Right lobe of liver (tissue), 6 donors: ENCODE data around the gene TMEM53. TPM values are rescaled to one million over a fixed set of nuclear protein-coding genes. Genes with fewer than 3 reads are reported as not detected.

Experiments used
- ATAC-seq, 4 donors: fragments of 200-7000 bp; cut with Tn5 transposase; one replicate each; pipeline ENCODE4 v1.9.1; 2020; ENCODE audit warnings: mild to moderate bottlenecking in 4 of 4, moderate library complexity in 4 of 4
- DNase-seq, 3 donors: peaks; one replicate each; pipeline ENCODE4 v3.0.0-alpha.2; 2020
- H3K27ac ChIP-seq, 3 donors: fragments of 200-600 bp; one replicate each; pipeline ENCODE4 v1.8.0; 2022
- H3K27me3 ChIP-seq, 2 donors: fragments of 200-600 bp; one replicate each; pipeline ENCODE4 v1.8.0; 2022
- H3K36me3 ChIP-seq, 4 donors: fragments of 200-600 bp; sonication (generic) in 1 of 4; one replicate each; pipeline versions ENCODE4 v1.5.1 to v1.8.0; 2017 to 2022; ENCODE audit warnings: control low read depth in 1 of 4
- H3K4me1 ChIP-seq, 4 donors: fragments of 200-600 bp; sonication (generic) in 1 of 4; one replicate each; pipeline versions ENCODE4 v1.5.1 to v1.8.0; 2017 to 2022; ENCODE audit warnings: control low read depth in 1 of 4
- H3K4me3 ChIP-seq, 3 donors: fragments of 200-600 bp; one replicate each; pipeline ENCODE4 v1.8.0; 2022
- H3K9me3 ChIP-seq, 4 donors: fragments of 200-600 bp; sonication (generic) in 1 of 4; one replicate each; pipeline versions ENCODE4 v1.5.1 to v1.8.0; 2017 to 2022; ENCODE audit warnings: control low read depth in 1 of 4
- POLR2A ChIP-seq: fragments of 450-650 bp; IDR thresholded peaks from one replicate; pipeline ENCODE4 v1.6.1; 2017; ENCODE audit warnings: antibody characterized with exemption, mild to moderate bottlenecking
- WGBS: methylation state at CpG from one replicate; pipeline ENCODE4 v1.1.6; 2018; ENCODE audit warnings: low coverage, low lambda C conversion rate; ENCODE audit not compliant: insufficient coverage; ENCODE audit errors: missing lambda C conversion rate; 5-methylcytosine and 5-hydroxymethylcytosine counted together
- intact Hi-C, 2 donors: fragments of 100-400 bp; cut with DNase I; formaldehyde crosslinking; loops; one replicate each; pipeline versions ENCODE4 v1.11.2 to v1.14.1; 2022
- small RNA-seq, 2 experiments: library from RNA; depleted of rRNA; stranded (forward); fragments of <200 nt; gene quantifications; one replicate each; pipeline ENCODE3, GENCODE V24; 2016
- total RNA-seq, 6 experiments: library from RNA; depleted of rRNA in 2 of 6; stranded (reverse); fragments of >200 nt in 2 of 6; fragmentation: NEBNext Ultra II Directional in 3 of 6; extraction: Animal tissue kit (Norgen Biotek cat#: 25700) in 3 of 6; gene quantifications; one replicate each; pipeline versions ENCODE4 v1.1.0 to v1.2.4, GENCODE V29; 2016 to 2023
- TF ChIP-seq, protein P1 (sequence below), 4 donors: fragments of 200-600 bp in 3 of 4; fragments of 450-650 bp in 1 of 4; IDR thresholded peaks; one replicate each; pipeline versions ENCODE4 v1.5.1 to v1.8.0; 2016 to 2022; ENCODE audit warnings: antibody characterized with exemption in 4 of 4, mild to moderate bottlenecking in 2 of 4
- donor health status: DM: no; HTN: yes; CAD: no.
- donor health status: DM: no; HTN: no; CAD: no.
- donor health status: DM: no; HTN: no; CAD: no.
- donor health status: DM: no; HTN: yes; CAD: no.
- donor health status: DM: no; HTN: yes; CAD: no.

Gene TMEM53
- total RNA-seq, 6 experiments from 2014 or later = 15.8 to 31.0 (median 24.5) TPM

DNA sequence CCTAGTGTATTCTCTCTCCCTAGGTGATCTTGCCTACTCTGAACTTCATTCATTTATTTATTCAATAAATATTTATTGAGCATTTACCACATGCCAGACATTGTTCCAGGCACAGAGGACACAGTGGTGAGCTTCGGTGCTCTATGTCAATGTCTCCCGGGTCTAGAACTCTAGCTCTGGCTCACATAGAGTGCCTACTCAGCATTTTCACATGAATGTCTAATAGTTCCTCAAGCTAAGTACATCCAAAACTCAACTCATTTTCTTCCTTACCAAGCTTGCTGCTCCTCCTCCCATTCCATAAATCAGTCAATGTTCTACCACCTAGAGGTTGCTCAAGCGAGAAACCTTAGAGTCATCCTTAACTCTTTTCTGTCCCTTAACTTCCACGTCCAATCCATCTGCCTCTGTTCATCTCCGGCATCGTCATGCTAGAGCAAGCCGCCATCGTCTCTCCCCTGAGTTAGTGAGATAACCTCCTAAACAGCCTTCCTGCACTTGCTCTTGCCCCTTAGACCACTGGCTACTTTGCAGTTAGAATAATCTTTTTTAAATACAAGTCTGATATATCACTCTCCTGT lies 67.5 kb downstream of the TMEM53 start:
- H3K9me3 ChIP-seq = no peaks in the 10 kb centered on the region
- no peak overlapping the region for H3K4me3 ChIP-seq
- no peak overlapping the region for H3K27ac ChIP-seq
- TF ChIP-seq, protein P1, sequence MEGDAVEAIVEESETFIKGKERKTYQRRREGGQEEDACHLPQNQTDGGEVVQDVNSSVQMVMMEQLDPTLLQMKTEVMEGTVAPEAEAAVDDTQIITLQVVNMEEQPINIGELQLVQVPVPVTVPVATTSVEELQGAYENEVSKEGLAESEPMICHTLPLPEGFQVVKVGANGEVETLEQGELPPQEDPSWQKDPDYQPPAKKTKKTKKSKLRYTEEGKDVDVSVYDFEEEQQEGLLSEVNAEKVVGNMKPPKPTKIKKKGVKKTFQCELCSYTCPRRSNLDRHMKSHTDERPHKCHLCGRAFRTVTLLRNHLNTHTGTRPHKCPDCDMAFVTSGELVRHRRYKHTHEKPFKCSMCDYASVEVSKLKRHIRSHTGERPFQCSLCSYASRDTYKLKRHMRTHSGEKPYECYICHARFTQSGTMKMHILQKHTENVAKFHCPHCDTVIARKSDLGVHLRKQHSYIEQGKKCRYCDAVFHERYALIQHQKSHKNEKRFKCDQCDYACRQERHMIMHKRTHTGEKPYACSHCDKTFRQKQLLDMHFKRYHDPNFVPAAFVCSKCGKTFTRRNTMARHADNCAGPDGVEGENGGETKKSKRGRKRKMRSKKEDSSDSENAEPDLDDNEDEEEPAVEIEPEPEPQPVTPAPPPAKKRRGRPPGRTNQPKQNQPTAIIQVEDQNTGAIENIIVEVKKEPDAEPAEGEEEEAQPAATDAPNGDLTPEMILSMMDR (IDR thresholded peaks at IDR 0.05) = no peak
- no peak for TF ChIP-seq POLR2A
- H3K27me3 ChIP-seq = no peaks in the 10 kb centered on the region
- WGBS = 73% methylated on average over 8 of the region's 8 CpGs
- H3K4me1 ChIP-seq = no peaks in the 10 kb centered on the region
- H3K36me3 ChIP-seq = no peaks in the 10 kb centered on the region
- intact Hi-C loops = no loop called here
- DNase-seq = no peak
- no peak for ATAC-seq

DNA sequence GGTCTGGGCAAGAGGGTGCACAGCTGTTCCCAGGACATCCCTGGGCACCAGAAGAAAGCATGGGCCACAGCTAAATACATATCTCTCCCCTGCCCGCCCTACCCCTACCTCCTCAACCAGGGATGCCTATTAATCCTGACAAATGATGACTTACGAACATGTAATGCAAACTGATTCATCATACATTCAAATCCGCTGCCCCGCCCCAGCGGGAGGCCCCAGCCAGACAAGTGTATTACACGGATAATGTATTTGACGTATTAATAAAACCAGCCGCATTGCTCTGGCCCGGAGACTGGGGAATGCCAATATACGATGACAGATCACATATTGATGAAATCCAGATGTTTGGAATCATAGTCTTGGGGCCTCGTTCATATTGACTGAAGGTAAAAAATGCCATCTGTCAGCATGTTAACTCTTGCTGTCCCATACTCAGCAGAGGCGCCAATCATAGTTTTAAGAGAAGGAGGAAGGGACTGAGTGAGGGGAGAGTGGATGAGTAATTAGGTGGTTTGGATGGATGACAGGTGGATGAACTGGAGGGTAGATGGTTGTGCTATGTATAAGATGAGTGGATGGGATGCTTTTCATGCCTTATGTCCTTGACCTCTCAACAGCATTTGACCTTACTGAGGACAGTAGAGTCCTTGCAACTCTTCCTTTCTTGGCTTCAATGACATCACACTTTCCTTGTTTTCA lies 68.2 kb downstream of the TMEM53 start:
- H3K27ac ChIP-seq = no peak overlapping the region
- no peaks in the 10 kb centered on the region for H3K36me3 ChIP-seq
- intact Hi-C loops = no loop called here
- TF ChIP-seq, protein P1 (IDR thresholded peaks at IDR 0.05) = no peak
- TF ChIP-seq POLR2A = no peak
- WGBS = 69% methylated on average over 11 of the region's 12 CpGs
- H3K27me3 ChIP-seq = no peaks in the 10 kb centered on the region
- DNase-seq (peak in 1 of 3 donors; percentile 18), ATAC-seq (no peak)
- no peaks in the 10 kb centered on the region for H3K4me1 ChIP-seq
- H3K4me3 ChIP-seq = no peak overlapping the region
- no peaks in the 10 kb centered on the region for H3K9me3 ChIP-seq

DNA sequence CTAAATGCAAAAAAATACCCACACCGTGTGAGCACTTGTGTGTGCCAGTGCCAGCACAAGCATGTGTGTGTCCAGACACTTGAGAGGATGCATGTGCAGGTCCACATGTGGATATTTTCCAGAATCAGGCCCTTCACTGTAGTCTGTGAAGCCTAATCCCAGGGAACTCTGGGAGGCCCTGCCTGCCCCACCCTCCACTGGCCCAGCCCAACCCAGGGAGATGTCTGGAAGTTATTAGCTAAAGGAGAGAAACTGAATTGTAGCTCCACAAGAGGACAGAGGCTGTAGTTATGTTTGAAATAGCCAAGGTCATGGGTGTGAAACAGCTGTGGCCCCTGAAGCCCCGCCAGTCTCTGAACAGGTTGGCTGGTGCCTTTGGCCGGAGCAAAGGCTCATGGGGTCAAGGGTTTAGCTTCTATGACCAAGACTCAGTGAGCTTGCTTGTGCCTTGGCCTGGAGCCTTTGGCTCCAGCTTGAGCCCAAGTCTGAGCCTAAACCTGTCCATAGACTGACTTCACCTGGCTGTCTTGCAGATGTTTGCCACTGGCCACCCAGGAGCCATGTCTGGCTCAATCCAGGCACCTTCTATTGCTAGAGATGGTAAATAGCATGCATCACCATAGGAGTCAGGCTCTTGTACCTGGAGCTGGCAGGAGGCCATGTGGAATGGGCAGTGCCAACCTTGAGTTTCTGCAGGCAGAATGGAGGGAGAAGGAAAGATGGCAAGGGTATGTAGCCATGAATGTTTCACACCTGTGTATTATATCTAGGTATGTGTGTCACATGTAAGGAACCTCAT lies 69.9 kb downstream of the TMEM53 start:
- DNase-seq (peak in 1 of 3 donors; percentile 18), ATAC-seq (no peak)
- no peak for TF ChIP-seq POLR2A
- TF ChIP-seq, protein P1 (IDR thresholded peaks at IDR 0.05) = no peak
- no peaks in the 10 kb centered on the region for H3K9me3 ChIP-seq
- intact Hi-C loops = no loop called here
- WGBS = 80% methylated on average over 1 of the region's 3 CpGs
- no peak overlapping the region for H3K4me3 ChIP-seq
- H3K27ac ChIP-seq = no peak overlapping the region
- H3K27me3 ChIP-seq = no peaks in the 10 kb centered on the region
- no peaks in the 10 kb centered on the region for H3K36me3 ChIP-seq
- no peaks in the 10 kb centered on the region for H3K4me1 ChIP-seq

DNA sequence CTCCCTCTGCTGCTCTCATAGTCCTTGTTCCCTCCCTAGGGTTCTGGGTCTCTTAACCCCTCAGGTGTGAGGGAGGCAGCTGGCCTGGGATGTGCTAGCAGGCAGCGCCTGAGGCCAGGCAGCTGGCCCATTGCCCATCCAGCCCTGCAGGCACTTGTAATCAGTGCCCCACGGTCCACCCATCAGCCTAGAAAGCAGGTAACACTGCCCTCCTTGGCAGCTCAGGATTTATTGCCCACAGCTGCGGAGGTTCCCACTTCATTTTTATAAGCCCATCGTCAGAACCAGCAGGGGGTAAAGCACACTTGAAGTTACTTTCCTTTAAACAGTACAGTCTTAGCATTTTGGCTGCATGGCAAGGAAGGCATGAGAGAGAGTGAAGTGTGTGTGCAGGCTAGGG lies 70.6 kb downstream of the TMEM53 start:
- no peak overlapping the region for H3K27ac ChIP-seq
- H3K36me3 ChIP-seq = no peaks in the 10 kb centered on the region
- TF ChIP-seq, protein P1 (IDR thresholded peaks at IDR 0.05) = no peak
- no peak for TF ChIP-seq POLR2A
- ATAC-seq (no peak), DNase-seq (peak in 1 of 3 donors; percentile 42)
- no peak overlapping the region for H3K4me3 ChIP-seq
- no peaks in the 10 kb centered on the region for H3K4me1 ChIP-seq
- H3K27me3 ChIP-seq = no peaks in the 10 kb centered on the region
- 84% methylated on average over 4 of the region's 4 CpGs for WGBS
- H3K9me3 ChIP-seq = no peaks in the 10 kb centered on the region
- intact Hi-C loops = no loop called here

Small RNA genes lying within 50 kb of the gene (small RNA-seq; reads per million reads assigned to genes)
- 0.77 to 1.4 reads per million in 2 experiments for gene RNU5F-1

Other genes starting within 250 kb of the TMEM53 start
- 10 to 100 TPM in 2 of 6 experiments, 1 to 10 TPM in 4; 2.7 to 18.4 (median 5.2) TPM for gene ARMH1, start 233 bp upstream of the TMEM53 start, total RNA-seq
- not detected for gene RNU5D-1, start 56.7 kb upstream of the TMEM53 start, total RNA-seq
- gene KIF2C, start 65.4 kb upstream of the TMEM53 start, total RNA-seq = 1 to 10 TPM in 2 of 6 experiments, under 1 TPM in 3, not detected in 1; 0.22 to 1.4 (median 0.37) TPM
- gene RPS8, start 101.1 kb upstream of the TMEM53 start, total RNA-seq = 100 to 1,000 TPM; 459 to 921 (median 519) TPM
- gene BEST4, start 113.7 kb upstream of the TMEM53 start, total RNA-seq = under 1 TPM in 2 of 6 experiments, not detected in 4; 0.13 to 0.32 TPM
- 1 to 10 TPM; 1.8 to 5.3 (median 3.6) TPM for gene PLK3, start 125.9 kb upstream of the TMEM53 start, total RNA-seq
- under 1 TPM in 1 of 6 experiments, not detected in 5; 0.26 TPM for gene DYNLT4, start 132.9 kb upstream of the TMEM53 start, total RNA-seq
- gene BTBD19, start 134.0 kb upstream of the TMEM53 start, total RNA-seq = 1 to 10 TPM; 2.6 to 7.5 (median 5.3) TPM
- under 1 TPM; 0.19 to 0.68 (median 0.35) TPM for gene PTCH2, start 168.8 kb upstream of the TMEM53 start, total RNA-seq